HG03135 (cell line): Measurements from ENCODE around the gene TRIM43B.
"Not testable (repeated sequence)": the region's sequence is repeated elsewhere in the genome, so short reads cannot be mapped to it uniquely, and the experiment has no call there.

Source experiments
- ATAC-seq: cut with Tn5 transposase; IDR thresholded peaks from one replicate; pipeline ENCODE4 v1.9.1; 2021; ENCODE audit warnings: mild to moderate bottlenecking, moderate library complexity; ENCODE audit not compliant: unreplicated experiment

TRIM43B gene

GRCh38 chr2:95484654-95485053, at the start of gene TRIM43B:
TSS of gene TRIM43B (minus strand) at chr2:95484754. CDS start at chr2:95482714, 2,040 bp downstream.
- ATAC-seq: not testable (repeated sequence)

GRCh38 chr2:95531254-95531771, 46.8 kb upstream of the TRIM43B start:
- no peak for ATAC-seq

GRCh38 chr2:95530734-95531133, 46.2 kb upstream of the TRIM43B start:
- ATAC-seq: peak; percentile 46

GRCh38 chr2:95526360-95527341, 42.1 kb upstream of the TRIM43B start:
- peak; percentile 66 for ATAC-seq

- ATAC-seq: no peak
Measured at GRCh38 chr2:95525294-95526035, 40.9 kb upstream of the TRIM43B start.

- no peak for ATAC-seq
Measured at GRCh38 chr2:95524195-95524594, 39.6 kb upstream of the TRIM43B start.

- ATAC-seq: no peak
Measured at GRCh38 chr2:95514718-95515117, 30.2 kb upstream of the TRIM43B start.

- not testable (repeated sequence) for ATAC-seq
Measured at GRCh38 chr2:95514226-95514625, 29.7 kb upstream of the TRIM43B start.

GRCh38 chr2:95509408-95509807, 24.9 kb upstream of the TRIM43B start:
- ATAC-seq: no peak

GRCh38 chr2:95505222-95505621, 20.7 kb upstream of the TRIM43B start:
- no peak for ATAC-seq

GRCh38 chr2:95500854-95501253, 16.3 kb upstream of the TRIM43B start:
- no peak for ATAC-seq

- ATAC-seq: not testable (repeated sequence)
Measured at GRCh38 chr2:95492076-95492475, 7.5 kb upstream of the TRIM43B start.

- ATAC-seq: not testable (repeated sequence)
Measured at GRCh38 chr2:95475025-95475424, 9.5 kb downstream of the TRIM43B start.

- ATAC-seq: not testable (repeated sequence)
Measured at GRCh38 chr2:95467984-95468383, 16.6 kb downstream of the TRIM43B start.

GRCh38 chr2:95466572-95466971, 18.0 kb downstream of the TRIM43B start:
- not testable (repeated sequence) for ATAC-seq

GRCh38 chr2:95463292-95463691, 21.3 kb downstream of the TRIM43B start:
- ATAC-seq: not testable (repeated sequence)

- ATAC-seq: not testable (repeated sequence)
Measured at GRCh38 chr2:95445317-95445716, 39.2 kb downstream of the TRIM43B start.

GRCh38 chr2:95442474-95443099, 42.0 kb downstream of the TRIM43B start:
- ATAC-seq: not testable (repeated sequence)

GRCh38 chr2:95435872-95436209, 48.7 kb downstream of the TRIM43B start:
- not testable (repeated sequence) for ATAC-seq

GRCh38 chr2:95435162-95435871, 49.2 kb downstream of the TRIM43B start:
- ATAC-seq: not testable (repeated sequence)
